NCI-H2171 treated with DMSO at 0.1 percent for 48 hours (cell line): ENCODE results near the gene FAM13B.
"Not testable (repeated sequence)": the region's sequence is repeated elsewhere in the genome, so short reads cannot be mapped to it uniquely, and the experiment has no call there.

ENCODE experiments used
- DNase-seq: peaks from one replicate; lab custom pipeline; 2025; lab: John Stamatoyannopoulos, UW

The FAM13B gene

DNA sequence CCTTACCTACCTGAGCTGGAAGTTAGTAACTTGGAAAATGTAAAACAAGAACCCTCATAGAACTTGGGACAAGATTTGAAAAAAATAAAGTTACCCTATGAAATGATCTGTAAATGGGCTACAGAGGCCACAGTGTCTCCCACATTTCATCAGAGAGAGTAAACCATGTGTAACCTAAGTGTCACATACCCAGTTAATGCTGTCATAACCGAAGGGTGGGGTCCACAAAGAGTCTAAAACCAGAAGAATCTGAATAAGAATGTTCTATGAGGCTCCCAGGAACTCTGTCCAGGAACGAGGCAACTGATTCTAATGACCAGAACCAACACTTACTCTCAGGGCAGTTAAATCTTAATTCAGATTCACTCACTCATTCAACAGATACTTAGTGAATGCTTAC, 1.0 kb upstream of the FAM13B start:
- no peak for DNase-seq

DNA sequence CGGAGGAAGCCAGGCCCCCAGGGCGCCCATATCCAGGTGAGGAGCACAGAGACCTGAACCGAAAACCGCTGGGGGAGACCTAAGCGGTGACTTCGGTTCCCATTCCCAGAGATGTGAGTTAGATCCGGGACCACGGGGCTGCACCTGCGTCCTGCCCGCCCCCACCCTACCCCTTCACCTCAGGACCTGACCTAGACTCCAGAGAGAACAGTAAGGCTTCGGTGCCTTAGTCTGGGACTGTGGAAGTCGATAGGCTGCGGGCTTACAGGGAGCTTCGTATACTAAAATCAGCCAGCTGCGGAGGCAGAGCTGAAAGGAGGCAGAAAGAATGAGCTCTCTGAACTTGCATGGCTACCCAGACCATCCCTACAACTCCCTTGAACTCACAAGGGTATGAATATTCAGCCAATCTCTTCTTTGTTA, 518 bp upstream of the FAM13B start:
- no peak for DNase-seq

DNA sequence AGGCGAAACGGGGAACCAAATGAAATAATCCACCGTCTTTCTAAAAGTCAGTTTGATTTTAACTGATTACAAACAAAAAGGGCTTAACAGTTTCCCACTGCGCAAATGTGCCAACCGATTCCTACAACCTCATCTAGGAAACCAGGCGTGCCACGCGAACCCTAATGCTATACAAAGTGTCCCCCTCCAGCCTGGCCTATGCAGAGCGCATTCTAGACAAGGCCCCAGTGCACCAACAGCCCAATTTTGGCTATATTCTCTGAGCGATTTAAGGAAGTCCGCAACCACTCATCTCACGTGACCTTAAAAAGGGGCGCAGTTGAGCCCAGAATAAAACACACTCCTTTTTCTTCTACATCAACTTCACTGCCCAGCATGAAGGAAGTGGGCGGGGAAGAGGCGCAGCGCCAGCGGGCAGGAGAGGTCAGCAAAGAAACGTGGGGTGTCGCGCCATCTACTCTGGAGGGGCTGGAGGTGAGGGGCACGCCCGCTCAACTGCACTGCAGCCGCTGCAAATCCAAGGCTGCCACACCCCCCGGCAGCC, 779 bp downstream of the FAM13B start:
- no peak for DNase-seq

GRCh38 chr5:138029944-138030343, 2.9 kb downstream of the FAM13B start:
- DNase-seq = no peak

- DNase-seq = no peak
These were observed 3.4 kb downstream of the FAM13B start for GRCh38 chr5:138029501-138029900.

DNA sequence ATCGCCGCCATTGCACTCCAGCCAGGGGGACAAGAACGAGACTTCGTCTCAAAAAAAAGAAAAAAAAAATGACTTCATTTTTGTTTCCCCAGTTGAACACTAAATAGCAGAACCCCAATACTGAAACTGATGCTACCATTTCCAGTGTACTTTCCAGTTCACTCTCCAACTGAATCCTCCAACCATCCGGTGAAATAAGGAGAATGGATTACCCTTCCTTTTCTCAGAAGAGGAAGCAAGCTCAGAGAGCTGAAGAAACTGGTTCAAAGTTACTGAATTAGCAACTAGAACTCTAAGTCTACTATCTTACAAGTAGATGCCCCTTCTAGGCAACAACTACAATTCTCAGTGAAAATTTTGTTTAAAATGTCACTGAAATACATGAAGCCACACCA, 3.9 kb downstream of the FAM13B start:
- no peak for DNase-seq

DNA sequence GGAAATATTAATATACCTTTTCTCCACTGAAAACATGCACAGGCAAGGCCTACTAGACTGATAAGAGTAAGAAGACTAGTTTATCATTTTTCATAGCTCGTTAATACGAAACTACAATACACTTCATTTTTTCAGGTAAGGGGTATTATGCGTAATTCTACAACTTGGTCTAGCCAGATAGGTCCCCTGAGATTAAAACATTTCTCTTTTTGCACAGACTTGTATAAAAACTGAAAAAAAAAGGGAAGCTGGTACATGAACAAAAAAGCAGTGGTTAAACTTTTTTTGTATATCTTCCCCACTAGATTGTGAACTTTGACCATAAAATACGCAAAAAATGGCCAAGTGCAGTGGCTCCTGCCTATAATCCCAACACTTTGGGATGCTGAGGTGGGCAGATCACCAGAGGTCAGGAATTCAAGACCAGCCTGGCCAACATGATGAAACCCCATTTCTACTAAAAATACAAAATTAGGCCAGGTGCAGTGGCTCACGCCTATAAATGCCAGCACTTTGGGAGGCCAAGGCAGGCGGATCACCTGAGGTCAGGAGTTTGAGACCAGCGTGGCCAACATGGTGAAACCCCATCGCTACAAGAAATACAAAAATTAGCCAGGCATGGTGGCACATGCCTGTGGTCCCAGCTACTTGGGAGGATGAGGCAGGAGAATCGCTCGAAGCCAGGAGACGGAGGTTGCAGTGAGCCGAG, 4.5 kb downstream of the FAM13B start:
- not testable (repeated sequence) for DNase-seq

DNA sequence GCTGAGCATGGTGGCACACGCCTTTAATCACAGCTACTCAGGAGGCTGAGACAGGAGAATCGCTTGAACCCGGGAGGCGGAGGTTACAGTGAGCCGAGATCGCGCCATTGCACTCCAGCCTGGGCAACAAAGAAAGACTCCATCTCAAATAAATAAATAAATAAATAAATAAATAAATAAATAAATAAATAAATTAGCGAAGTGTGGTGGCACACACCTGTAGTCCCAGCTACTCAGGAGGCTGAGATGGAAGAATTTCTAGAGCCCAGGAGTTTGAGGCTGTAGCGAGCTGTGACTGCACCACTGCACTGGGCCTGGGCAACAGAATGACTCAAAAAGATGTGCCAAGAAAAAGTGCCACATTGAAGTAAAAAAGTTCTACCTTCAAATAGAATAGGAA, 6.1 kb downstream of the FAM13B start:
- DNase-seq = not testable (repeated sequence)

DNA sequence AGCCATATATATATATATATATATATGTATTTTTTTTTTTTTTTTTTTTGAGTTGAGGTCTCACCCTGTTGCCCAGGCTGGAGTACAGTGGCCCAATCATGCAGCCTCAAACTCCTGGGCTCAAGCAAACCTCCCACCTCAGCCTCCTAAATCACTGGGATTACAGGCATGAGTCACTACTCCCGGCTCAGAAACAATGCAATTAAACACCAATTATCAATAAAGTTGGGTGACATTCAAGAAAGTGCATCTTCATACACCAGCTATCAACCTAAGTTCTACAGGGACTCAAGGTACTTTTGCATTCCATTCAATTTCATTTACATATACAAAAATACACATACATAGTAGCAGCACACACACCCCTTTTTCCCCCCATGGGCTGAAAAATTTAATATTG, 7.6 kb downstream of the FAM13B start:
- no peak for DNase-seq

DNA sequence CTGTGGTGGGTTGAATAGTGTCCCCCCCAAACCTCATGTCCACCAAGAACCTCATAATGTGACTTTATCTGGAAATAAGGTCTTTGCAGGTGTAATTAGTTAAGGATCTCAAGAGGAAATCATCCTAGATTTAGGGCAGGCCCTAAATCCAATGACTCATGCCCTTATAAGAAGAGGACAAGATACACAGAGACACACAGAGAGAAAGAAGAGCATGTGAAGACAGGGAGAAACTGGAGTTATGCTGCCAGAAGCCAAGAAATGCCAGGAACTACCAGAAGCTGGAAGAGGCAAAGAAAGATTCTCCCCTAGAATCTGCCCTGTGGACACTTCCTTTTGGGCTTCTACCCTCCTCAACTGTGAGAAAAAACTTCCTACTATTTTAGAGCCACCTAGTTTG, 8.8 kb downstream of the FAM13B start:
- DNase-seq = no peak

DNA sequence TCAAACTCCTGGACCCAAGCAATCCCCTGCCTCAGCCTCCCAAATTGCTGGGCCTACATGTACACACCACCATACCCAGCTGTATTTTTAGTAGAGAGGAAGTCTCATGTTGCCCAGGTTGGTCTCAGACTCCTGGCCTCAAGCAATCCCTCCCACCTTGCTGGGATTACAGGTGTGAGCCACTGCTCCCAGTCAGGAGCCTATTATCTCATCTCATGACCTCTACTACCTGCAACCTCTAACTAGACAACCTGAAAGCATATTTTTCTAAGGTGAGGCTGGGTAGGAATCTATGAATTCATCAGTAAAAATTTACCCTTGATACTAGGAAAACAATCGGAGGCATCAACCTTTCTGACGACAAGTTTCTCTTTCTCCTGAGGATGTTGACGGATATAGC, 10.0 kb downstream of the FAM13B start:
- no peak for DNase-seq

DNA sequence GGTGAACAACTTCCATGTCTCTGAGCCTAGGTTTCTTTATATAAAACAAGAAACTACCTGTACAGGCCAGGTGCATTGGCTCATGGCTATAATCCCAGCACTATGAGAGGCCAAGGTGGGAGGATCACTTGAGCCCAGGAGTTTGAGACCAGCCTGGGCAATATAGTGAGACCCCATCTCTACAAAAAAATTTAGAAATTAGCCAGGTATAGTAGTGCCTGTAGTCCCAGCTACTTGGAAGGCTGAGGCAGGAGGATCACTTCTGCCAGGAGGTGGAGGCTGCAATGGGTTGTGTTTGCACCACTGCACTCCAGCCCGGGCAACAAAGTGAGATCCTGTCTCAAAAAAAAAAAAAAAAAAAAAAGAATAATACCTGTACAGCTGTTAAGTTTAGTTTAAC, 11.1 kb downstream of the FAM13B start:
- DNase-seq = no peak

GRCh38 chr5:138018849-138019248, 14.0 kb downstream of the FAM13B start:
- DNase-seq = no peak

DNA sequence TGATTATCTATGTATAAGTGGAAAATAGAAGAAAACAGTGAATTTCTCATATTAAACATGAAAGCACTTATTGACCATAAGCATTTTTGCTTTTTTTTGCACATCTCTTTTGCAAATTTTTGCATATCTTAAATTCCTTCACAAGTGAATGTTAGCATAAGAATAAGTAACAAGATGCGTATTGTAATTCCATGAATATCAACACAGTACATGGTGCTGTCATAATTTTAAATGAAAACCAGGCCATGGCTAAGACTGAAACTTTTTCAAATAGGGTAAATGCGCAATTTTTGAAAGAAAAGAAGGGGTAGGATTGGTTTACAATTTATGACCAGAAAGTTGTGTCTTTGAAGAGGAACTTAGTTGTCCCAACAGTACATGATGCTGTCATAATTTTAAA, 17.0 kb downstream of the FAM13B start:
- DNase-seq = no peak

DNA sequence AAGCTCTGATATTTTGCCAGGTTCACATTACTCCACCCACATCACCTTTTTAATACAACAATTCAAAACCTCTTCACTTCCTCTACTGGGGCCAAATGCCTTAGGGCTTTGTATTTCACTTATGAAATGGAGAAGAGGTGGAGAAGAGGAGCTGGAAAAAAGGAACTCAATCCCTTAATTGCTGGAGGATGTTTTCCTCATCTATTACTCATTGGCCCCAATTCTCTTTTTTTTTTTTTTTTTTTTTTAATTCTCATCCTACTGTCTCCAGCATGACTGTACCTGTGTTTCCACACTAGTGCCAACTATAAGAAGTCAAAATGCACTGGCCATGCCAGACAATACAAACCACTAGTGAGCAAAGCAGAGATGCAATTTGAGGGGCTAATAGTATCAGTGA, 20.9 kb downstream of the FAM13B start:
- no peak for DNase-seq

GRCh38 chr5:138000102-138000723, 32.7 kb downstream of the FAM13B start:
- no peak for DNase-seq

DNA sequence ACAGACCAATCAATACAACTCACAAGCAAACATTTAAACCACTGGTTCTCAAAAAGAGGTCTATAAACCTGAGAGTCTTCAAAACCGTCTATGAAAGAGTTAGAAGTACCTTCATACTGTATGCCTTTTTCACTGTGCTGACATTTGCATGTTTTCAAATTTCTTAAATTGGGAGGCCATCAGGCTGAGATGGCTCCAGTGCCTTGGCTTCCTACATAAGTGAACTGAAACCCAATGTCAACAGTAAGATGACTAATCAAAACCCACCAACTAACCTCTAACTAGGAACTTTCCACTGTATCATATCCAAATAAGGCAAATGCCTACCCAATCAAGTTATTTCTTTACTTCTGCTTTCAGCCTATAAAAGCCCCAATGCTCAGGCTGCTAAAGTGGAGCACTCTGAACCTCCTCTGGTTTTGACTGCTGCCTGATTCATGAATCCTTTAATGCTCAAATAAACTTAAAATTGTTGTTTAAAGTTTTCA, 35.1 kb downstream of the FAM13B start:
- no peak for DNase-seq

DNA sequence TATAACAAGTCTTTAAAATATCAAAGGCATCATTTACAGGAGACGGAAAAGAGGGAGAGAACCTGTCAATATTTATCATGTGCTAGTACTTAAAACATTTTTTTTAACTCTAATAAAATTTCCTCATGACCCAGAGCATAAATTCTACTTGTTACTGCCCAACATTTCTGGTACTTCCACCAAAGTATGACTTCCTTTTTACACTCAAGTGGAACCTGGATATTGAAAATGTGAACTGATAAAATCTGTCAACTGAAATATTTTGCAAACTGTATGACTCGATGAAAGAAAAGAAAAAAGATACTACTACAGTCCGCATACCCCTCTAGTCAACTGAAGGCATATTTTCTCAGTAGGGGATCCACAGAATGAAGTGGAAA, 37.1 kb downstream of the FAM13B start:
- no peak for DNase-seq

DNA sequence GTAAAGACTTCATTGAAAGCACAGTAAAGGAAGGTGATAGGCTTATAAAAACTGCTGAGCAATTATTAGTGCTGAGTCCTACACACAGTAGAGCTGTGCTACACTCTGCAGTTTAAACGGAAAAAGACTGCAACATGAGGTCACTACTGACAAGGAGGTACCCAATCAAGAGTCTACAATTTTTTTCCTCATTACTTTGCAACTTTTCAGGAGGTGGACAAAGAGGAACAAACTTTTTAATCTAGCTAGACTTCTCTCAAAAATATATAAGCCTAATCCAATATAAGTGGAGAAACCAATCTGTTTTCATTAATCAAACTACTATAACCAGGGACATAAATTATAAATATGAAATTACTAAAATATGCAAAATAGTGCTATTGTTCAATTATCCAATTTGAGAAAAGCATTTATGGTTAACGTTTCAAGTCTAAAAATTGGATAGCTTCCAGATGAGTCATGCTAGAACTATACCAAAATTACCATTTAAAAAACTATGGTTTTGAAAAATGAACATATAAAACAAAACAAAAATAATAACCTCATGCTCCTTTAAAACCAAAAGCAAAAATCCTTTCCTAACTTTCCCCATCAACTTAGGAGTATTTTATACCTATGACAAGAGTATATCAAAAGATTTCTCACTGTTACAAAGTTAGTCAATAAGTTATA, 37.7 kb downstream of the FAM13B start:
- DNase-seq = no peak

DNA sequence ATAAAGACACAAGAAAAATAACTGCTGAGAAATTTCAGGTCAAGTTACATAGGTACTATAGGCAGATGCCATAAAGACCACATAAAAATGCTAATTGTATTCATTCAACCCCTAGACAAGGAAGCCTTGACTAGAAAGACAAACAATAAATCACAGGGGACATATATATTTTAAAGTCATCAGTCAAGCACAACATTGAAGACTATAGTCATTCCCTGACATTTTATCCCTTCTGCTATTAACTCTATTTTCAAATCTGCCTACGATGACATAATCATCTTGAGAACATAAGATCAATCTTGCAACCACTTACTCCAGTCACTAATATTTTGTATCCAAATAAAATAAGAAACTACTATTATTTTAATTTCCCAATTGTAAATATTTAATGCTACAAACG, 38.3 kb downstream of the FAM13B start:
- peak; percentile 0 for DNase-seq

- no peak for DNase-seq
These were observed 43.5 kb downstream of the FAM13B start for GRCh38 chr5:137989419-137989818.

DNA sequence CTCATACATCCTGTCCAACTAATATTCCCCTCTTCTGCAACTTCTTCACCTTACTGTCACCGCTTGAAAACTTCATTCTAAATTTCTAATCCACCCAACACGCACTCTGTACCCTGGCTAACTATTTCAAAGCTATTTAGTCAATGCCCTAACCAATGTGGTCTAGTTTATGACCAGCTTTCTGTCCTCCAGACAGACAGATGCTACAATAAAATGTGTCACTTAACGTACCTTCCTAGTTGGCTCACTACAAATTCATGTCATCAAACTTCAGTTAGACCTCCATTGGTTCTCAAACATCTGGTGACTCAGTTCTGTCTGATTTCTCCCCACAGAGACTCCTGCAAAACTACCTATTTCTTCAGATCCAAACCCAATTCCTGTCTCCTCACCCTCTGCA, 57.7 kb downstream of the FAM13B start:
- DNase-seq = no peak

DNA sequence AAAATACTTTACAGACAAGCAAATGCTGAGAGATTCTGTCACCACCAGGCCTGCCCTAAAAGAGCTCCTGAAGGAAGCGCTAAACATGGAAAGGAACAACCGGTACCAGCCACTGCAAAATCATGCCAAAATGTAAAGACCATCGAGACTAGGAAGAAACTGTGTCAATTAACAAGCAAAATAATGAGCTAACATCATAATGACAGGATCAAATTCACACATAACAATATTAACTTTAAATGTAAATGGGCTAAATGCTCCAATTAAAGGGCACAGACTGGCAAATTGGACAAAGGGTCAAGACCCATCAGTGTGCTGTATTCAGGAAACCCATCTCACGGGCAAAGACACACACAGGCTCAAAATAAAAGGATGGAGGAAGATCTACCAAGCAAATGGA, 62.5 kb downstream of the FAM13B start:
- DNase-seq = not testable (repeated sequence)
